Amniotic epithelial cell (primary cell): Measurements from ENCODE around the gene OXER1.

Experiments
- DNase-seq: peaks from one replicate; pipeline ENCODE4 v3.0.0-alpha.2; 2010; ENCODE audit warnings: low read depth

OXER1 gene

DNA sequence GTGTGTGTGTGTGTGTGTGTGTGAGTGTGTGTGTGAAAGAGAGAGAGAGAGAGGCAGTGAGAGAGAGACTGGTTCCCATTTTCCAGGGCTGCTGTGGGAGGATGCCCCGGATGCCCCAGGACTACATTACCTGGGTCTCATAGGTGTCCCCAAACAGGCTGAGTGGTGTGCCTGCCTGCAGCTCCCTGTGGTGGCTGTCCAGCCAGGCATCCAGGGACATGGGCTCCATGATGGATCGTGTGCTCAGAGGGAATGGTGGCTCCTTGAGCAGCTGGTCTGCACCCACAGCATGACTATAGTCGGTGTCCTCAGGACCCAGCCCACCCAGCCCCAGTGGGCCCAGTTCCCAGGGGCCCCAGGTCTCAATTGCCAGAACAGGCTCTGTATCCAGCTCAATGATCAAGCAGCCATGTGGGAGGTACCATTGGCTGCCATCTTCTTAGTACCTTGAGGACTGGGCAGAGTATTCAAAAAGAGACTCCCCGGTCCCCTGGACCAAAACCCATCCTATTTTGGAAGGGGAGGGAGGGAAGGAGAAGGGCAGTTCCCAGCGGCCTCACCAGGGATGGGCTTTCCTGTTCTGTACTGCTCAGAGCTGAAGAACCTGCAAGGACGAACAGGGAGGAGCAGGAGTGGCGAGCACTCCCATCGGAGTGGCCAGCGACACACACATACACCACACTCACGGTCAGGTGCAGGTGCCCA lies 5.8 kb upstream of the OXER1 start:
- no peak for DNase-seq

DNA sequence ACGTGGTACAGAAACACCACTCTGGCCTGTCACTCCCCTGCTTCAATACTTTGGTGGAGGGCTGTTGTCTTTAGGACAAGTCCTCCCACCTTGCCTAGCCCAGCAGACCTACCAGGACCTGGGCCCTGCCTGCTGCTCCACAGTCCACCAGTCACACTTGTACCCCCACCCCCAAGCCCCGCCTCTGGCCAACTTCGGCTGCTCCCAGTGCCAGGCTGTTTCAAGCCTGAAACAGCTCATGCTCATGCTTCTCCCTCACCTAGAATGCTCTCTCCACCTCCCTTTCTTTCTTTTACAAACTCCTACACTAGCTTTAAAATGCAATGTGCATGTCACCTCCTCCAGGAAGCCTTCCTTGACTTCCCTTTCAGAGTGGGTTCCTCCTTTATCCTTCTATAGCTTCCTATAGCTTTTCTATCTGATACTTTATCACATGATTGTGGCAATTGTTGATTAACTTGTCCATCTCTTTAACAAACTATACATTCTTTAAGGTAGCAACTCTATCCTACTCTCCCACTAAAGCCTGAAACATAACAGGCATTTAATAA lies 4.8 kb upstream of the OXER1 start:
- DNase-seq = no peak

DNA sequence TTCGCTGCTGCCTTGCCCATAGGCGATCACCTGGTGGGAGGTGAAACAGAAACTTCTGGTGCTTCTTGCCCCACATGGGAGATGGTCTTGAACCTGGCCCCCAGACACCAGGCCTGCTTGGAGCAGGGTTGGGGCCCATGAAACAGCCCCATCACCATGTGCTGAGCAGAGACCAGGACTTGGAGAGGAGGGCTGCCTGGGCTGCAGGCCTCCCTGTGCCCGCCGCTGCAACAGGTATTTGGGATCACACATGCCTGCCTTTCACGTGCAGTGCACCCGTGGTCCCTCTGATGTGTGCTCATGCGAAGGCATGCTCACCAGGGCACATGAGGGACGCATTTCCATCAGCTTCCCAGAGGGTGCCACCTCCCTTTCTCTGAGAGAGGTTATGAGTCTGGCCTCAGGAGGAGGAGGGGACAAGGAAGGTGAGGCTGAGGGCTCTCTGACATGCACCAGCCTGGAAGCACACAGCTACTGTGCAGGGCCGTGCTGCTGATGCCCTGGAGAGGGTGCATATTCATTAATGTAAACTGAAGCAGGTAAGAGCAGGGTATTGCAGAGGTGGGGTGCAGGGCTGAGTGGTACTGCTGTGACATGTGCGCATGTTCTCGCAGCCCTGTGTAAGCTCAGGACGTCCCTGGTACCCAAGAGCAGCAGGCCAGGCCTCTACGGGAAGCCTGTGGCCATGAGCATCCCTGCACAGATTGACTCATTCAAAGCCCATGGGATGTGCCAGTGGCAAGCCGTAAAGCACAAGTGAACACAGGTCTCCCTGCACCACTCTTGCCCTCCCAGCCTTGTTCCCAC lies 4.2 kb upstream of the OXER1 start:
- no peak for DNase-seq

DNA sequence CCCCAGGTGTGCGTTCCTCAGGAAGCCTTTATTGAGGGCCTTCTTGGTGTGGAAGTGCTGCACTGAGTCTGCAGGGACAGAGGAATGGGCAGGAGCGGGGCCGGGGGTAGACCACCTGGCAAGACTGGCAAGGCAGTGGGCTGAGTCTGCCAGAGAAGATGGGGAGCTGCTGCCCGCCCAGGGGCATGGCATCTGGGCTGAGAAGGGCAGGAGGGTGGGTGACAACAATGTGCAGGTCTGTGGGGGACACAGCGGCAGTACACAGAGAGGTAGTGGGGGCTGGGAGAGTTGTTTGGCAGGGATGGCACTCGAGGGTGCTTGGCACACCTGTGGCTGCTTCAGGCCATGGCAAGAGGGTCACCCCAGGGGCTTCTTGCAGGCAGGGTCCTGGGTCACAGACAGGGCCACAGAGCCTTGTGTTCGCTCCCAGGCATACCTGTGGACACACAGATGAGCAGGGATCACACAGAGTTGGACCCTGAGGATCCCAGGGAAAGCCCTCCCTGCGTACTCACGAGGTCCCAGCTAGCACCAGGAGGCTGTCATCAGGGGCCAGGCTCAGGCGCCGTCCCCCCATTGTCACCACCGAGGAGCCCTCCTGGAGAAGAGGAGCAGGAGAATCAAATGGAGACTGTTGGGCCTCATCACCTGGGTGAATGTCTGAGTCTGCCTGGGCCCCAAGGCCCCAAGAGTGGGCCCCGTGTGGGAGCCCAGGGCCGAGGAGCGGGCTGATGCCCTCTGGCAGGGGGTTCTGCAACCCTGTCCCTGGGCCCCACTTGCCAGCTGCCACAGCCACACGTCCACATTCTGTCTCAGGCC lies 3.4 kb upstream of the OXER1 start:
- DNase-seq = no peak

DNA sequence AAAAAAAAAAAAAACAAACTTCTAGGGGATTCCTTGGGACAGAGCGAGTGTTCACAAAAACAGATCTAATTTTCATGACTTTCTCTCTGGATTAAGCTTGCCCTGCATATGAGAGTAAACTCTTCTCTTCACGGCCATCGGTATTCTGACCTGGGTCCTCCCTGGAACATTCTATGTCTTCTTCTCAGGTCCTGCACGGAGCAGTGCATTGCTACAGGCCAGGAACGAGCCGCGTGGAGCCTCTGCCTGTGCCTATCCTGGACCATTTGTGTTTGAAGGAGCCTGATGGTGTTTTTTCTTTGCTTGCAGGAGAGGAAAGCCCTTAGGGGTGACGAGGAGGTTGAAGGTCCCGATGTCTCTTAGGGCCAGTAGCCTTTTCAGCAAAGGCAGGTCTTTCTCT lies 1.8 kb upstream of the OXER1 start:
- DNase-seq = no peak

DNA sequence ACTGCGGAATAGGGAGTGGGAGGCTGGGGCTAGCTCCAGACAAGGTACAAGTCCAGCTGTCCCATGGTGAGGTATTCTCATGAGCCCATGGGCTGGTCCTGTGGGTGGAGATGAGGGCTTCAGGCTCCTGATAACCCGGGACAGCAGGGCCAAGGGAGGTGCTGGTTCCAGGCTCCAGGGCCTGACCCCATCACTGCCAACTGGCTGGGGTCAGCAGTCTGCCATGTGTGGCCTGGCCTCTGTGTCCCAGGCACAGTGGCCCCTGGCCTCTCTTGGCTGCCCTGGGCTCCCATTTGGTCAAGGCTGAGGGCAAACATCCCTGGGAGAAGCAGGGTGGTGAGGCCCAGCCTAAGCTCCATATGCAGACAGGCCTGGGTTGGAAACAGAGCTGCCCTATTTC lies 966 bp upstream of the OXER1 start:
- DNase-seq = no peak

DNA sequence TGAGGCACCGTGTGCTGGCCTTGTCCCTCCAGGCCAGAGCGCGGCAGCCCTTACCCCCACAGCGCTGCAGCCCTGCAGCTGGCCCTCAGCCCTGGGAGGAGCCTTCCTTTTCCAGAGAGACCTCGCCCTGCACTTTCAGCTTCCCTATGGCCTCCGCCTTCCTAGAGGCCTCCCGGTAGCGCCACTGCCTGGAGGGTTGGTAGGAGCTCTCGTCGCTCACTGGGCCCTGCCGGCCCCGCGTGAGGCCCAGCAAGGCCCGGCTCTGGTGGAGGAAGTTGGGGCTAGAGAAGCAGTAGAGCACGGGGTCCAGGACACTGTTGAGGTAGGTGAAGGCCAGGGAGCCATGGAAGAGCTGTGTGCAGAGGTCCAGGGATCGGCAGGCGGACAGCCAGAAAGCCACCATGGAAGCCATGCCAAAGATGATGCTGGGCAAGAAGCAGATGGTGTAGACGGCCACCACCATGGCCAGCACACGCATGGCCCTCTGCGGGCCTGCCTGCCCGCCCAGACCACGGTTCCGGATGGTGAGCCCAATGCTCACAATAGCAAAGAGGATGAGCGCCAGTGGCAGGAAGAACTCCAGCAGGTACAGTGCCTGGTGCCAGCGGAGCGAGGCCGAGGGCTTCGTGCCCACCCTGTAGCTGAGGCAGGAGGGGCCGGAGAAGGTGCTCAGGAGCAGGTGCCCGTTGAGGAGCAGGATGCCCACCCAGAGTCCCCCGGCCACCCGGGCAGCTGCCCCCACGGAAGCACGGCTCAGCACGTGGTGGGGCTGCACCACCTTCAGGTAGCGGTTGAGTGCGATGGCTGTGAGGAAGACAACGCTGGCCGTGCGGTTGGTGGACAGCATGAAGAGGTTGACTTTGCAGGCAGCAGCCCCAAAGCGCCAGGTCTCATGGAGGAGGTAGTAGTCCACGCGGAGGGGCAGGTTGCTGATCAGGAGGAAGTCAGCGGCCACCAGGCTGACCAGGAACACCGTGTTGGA lies 821 bp downstream of the OXER1 start:
- DNase-seq = no peak

DNA sequence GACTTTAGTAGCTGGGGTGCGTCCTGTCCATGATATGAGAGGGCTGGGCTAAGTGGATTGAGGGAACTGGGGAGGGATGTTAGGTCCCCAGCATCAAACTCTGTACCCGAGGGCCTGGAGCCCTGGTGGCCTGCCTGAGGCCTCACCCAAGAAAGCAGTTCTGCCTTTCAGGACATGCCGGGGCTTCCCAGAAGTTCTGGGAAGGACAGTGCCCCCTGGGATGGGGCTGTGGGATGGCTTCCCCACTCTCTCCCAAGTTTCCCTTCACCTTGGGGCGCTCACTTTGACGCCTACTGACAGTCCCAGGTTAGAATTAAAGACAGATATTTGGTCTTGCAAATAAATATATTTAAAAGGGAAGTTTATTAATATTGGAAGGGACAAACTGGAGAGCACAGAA lies 1.8 kb downstream of the OXER1 start:
- DNase-seq = no peak

DNA sequence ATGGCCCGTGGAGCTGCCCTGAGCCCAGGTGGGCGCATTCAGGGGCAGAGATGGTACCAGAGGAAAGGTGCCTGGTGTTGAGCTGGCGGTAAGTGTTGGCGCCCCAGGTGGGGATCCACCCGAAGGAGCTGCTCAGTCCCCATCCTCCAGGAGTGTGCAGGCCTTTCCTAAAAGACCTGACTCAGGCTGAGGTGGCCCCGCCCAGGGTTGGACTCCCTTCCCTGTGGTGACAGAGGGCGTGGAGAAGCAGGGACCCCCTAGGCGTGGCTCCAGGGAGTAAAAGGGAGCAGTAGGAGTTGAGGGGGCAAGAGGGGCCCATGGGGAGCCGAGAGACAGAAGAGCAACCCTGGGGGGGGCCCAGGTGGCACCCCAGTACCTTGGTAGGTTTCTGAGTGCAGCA lies 2.4 kb downstream of the OXER1 start:
- DNase-seq = no peak

DNA sequence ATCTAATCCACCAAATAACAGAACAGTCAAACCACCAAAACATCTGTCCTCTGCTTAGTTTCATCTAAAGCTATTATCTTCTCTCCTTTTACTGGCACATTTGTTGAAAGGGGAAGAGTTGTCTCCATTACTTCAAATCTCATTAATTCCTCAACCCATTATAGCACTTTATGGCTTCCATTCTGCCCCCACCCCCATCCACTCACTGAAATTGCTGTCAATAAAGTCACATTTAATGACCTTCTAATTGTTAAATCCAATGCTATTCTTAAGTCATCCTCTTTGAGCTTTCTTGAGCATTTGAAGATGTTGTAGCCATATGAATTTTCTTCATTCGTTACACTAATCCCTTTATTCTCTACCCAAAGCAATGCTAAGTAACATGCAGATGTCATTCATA lies 5.2 kb downstream of the OXER1 start:
- DNase-seq = no peak

DNA sequence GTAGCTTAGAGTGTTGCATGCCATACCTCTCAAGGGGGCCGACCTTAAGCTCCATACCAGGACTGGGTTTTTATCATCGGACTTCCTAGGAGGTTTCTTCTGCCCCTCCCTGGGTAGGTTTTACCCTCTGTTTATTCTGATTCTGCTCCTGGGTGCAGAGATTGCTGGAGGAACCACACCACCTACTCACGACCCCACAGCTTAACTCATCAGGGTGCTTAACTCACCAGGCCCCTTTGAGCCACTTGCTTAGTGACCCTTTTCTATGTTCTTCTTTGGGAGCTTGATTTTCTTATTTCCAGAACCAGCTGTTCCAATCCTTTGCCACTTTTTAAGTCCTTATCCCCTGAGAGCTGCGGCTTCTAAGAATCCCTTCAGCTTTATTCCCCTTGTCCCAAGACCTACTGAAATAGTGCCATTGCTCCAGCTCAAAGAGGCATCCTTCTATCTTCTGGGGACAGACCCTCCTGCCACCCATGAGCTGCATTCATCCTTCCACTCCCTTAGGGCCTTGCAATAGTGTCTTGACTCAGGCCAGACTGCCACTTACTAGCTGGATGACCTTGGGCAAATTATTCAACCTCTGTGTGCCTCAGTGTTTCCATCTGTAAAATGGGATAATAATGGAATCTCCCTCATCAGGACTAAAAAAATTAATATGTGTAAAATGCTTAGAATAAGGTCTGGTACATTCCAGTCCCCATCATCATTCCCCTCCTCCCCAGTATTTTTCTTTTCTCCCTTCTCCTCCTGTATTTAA lies 5.8 kb downstream of the OXER1 start:
- no peak for DNase-seq

DNA sequence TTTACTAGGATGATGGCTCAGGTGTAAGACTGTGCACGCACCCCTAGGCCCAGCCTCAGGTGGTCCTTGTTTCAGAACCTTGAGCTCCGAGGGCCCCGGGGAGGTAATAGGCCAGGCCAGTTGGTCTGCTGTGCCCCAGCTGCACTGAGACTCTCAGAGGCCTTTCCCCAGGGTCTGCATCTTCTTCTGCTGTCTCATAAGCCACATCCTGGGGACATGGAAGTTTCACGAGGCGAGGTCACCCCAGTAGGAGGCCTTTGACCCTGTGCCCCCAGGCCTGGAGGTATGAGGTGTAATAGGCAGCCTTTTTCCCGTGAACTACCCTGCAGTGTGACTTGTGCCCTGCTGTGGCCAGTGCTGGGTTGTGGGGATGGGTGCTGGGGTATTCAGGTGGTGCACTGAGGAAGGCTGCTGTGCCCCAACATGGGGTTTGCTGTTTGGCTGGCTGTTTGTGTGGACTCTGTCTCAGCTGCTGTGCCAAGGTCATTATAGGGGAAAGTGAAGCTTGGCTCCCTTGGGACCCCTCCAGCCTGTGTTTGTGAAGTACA lies 6.9 kb downstream of the OXER1 start:
- DNase-seq = no peak

DNA sequence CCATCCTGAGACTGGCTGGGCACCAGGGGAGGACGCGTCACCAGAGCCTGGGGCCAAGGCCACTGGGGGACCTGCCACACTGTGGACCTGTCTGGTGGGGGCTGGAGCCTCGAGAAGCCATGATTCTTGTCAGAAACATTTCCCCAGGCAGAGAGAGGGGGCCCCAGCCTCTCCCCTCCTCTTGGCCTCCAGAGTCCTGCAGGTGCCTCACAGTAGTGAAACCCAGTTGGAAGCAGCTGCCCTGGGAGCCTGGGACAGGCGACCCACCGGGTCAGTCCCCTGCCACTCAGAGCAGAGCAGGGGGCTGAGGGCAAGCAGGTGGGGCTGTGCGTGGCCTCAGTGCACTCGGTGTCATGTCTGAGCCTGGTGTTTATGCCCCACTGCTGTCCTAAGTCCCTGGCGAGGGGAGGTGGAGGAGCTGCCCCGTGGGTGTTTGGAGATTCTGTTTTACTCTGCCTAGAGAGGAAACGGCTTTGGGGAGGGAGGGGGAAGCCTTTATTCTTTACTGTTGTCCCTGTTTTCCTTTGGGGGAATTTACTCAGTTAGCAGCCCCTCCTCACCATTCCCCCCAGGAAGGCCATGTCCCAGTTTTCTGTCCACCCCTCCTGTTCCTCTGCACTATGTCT lies 7.7 kb downstream of the OXER1 start:
- no peak for DNase-seq

DNA sequence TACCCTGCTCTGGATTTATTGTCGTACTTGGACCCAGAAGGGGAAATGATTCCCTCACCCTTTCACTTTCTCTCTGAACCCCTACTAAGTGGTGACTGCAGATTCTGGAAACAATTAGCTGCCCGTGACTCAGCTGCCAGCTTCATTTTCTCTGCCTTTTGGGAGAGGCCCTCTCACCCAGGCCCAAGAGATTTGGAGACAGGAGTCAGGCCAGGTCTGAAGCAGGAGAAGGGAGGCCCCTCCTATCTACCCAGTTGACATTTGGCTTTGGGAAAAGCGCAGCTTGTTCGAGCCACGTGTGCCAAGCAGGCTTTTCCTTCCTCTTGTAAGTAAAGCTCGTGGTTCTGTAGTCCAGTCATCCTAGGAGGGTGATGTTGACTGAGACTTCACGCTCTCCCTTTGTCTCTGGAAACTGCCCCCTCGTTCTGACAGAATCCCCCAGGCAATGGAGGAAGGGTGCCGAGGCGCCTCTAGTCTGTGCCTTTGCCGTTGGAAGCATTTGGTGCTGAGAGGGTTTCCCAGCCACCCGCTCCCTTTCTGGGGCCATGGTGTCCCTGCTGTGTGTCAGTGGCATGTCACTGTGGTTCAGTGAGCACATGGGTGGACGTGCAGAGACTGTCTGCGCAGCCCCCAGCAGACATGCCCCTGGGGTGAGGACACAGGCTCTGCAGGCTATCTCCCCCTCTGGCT lies 8.6 kb downstream of the OXER1 start:
- no peak for DNase-seq

DNA sequence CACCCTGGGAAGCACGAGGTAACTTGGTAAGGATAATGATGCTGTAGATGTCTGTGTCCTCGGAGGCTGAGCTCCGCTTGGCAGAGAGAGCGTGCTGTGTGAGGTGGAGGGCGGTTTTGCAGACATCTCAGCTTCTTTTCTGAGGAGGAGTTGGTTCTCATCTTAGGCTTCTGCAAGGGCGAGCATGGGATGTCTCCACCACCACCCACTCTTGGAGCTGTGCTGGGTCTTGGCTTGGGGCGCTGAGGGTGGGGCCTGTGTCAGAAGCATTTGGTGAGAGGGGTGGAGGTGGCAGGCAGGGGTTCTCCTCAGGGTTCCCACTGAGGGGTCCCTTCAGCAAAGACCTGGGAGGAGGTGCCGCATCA lies 9.2 kb downstream of the OXER1 start:
- no peak for DNase-seq

DNA sequence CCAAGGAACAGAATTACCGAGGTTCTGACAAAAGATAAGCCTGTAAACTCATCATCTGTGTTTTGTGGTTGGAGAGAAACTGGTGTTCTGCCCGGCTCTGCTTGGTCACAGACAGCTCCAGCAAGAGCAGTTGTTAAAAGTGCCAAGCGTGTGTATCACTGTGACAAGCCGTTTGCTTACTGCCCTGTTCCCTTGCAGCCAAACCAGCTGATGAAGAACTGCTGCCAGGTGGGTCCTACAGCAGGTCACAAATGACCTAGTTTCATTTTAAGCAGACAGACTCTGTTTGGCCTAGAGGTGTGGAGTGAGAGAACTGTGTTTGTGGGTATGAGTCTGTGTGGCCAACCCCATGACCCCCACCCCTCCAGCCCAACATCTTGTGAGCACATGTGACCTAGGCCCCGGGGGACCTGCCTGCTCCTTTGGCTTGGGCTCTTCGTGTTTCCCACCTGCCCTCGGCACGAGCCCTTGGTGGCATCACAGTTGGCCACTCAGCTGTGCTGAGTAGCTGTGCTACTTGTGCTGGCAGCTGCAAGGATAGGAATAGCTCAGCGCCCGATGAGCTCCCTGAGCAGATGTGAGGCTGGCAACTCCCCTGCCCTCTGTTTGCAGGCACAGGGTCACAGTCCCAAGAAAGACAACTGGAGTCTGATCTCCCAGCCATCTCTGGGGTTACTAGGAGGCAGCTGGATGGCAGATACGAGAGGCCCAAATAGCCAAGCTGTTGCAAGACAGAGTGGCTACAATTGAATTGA lies 9.7 kb downstream of the OXER1 start:
- peak; percentile 60 for DNase-seq

DNA sequence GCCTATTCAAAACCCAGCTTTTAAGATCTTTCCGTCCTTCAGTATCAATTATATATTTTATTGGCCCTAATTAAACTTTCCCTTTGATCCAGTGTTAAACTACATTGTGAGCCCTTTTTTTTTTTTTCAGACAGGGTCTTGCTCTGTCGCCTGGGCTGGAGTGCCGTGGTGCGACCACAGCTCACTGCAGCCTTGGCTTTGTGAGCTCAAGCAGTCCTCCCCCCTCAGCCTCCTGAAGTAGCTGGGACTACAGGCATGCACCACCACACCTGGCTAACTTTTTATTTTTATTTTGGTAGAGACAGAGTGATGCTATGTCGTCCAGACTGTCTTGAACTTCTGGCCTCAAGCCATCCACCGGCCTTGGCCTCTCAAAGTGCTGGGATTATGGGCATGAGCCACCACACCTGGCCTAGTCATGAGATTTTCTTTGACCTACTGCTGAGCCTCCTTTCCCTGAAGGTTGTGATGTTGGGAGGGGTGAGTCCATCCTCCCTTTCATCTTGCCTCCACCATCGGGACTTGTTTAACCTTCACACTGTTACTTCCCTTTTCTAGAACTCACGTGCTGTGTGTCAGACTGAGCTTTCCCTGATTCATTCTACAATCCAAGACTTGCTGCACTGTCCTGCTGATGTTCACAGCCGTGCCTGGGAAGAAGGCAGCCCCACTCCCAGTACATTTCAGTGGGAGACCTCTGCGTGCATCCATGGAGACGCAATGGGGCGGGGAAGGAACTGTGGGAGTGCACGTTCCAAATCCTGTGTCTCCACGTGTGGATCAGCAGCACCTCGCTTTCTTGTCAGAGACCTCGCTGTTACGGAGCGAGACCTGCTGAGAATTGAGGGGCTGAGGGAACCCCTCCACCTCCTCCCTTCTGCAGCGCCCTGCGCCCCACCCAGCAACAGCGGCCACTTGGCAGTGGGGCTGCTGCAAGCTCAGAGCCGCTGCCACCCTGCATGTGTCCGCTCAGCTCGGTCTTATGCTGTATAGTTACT lies 10.8 kb downstream of the OXER1 start:
- DNase-seq = peak; percentile 12
